A549 (cell line): Measurements from ENCODE around the gene HOATZ. TPM values are rescaled to one million over a fixed set of nuclear protein-coding genes. Genes with fewer than 3 reads are reported as not detected.

Experiments used
- ATAC-seq, 2 experiments: fragments of 200-7000 bp in 1 of 2; fragments of >200 bp in 1 of 2; cut with Nextera tagmentation in 1 of 2; cut with Tn5 transposase in 1 of 2; 3 replicates each; pipeline versions ENCODE4 v1.8.0 to v1.9.1; 2018 to 2020; ENCODE audit warnings: mild to moderate bottlenecking in 1 of 2, moderate library complexity in 1 of 2
- CTCF ChIA-PET: fragments of 300-600 bp; sonication (Branson Sonifier 250); formaldehyde crosslinking; extraction: SDS; loops from one replicate; lab custom pipeline; 2021; ENCODE audit warnings: antibody characterized with exemption, inconsistent platforms; lab: Yijun Ruan, JAX
- POLR2A ChIA-PET: fragments of 350-600 bp; formaldehyde crosslinking; extraction: SDS; loops from one replicate; lab custom pipeline; 2021; ENCODE audit warnings: antibody characterized with exemption, inconsistent platforms; lab: Yijun Ruan, JAX
- DNase-seq, 2 experiments: peaks; one replicate each; pipeline versions ENCODE4 v3.0.0 to v3.0.0-alpha.2; 2011 to 2016; ENCODE audit warnings: low read depth in 1 of 2, low spot score in 1 of 2
- FAIRE-seq: peaks from 2 replicates; lab custom pipeline; 2011; peaks lifted over from hg19 to GRCh38; lab: Jason Lieb, UNC
- H3K27ac ChIP-seq, 2 experiments: fragments of >200 bp; sonication (Bioruptor Twin); formaldehyde crosslinking; 3 replicates each; pipeline ENCODE4 v1.5.1; 2016 to 2017
- H3K4me1 ChIP-seq: fragments of >200 bp; sonication (Bioruptor Twin); formaldehyde crosslinking; 3 replicates; pipeline ENCODE4 v1.6.1; 2016
- H3K4me2 ChIP-seq: fragments of >200 bp; sonication (Bioruptor Twin); formaldehyde crosslinking; 3 replicates; pipeline ENCODE4 v1.6.1; 2016
- H3K4me3 ChIP-seq: fragments of >200 bp; sonication (Bioruptor Twin); formaldehyde crosslinking; 3 replicates; pipeline ENCODE4 v1.5.1; 2016
- H3K9me3 ChIP-seq: fragments of >200 bp; sonication (Bioruptor Twin); formaldehyde crosslinking; 3 replicates; pipeline ENCODE4 v1.6.1; 2016
- BHLHE40 ChIP-seq: IDR thresholded peaks from 2 replicates; pipeline ENCODE4 v1.6.1; 2012; ENCODE audit warnings: low read depth, low read length, inconsistent platforms
- CBX2 ChIP-seq: fragments of 200-600 bp; sonication (generic); IDR thresholded peaks from 2 replicates; pipeline ENCODE4 v1.6.1; 2016; ENCODE audit warnings: low read depth, mild to moderate bottlenecking, borderline replicate concordance
- CBX8 ChIP-seq: fragments of 200-600 bp; sonication (generic); IDR thresholded peaks from 2 replicates; pipeline ENCODE4 v1.6.1; 2016
- CHD4 ChIP-seq: fragments of 200-600 bp; sonication (generic); IDR thresholded peaks from 2 replicates; pipeline ENCODE4 v1.6.1; 2016; ENCODE audit warnings: antibody characterized with exemption, mild to moderate bottlenecking, borderline replicate concordance
- ESRRA ChIP-seq: fragments of 150-350 bp; IDR thresholded peaks from 2 replicates; pipeline ENCODE4 v1.6.1; 2014; ENCODE audit warnings: mild to moderate bottlenecking, low read length, borderline replicate concordance
- GATA3 ChIP-seq: IDR thresholded peaks from 2 replicates; pipeline ENCODE4 v1.6.1; 2012; ENCODE audit warnings: borderline replicate concordance
- HOXB5 ChIP-seq: fragments of 250-450 bp; sonication (Bioruptor Pico); IDR thresholded peaks from 2 replicates; pipeline ENCODE4 v1.5.0; 2020; ENCODE audit warnings: mild to moderate bottlenecking, moderate library complexity
- JUNB ChIP-seq: fragments of >200 bp; sonication (Bioruptor Twin); formaldehyde crosslinking; IDR thresholded peaks from 2 replicates; pipeline ENCODE4 v1.6.1; 2016
- MAZ ChIP-seq: fragments of 150-350 bp; IDR thresholded peaks from 2 replicates; pipeline ENCODE4 v1.6.1; 2014; ENCODE audit warnings: antibody characterized with exemption, low read depth, low read length, borderline replicate concordance
- MYC ChIP-seq: IDR thresholded peaks from 2 replicates; pipeline ENCODE4 v1.6.1; 2012; ENCODE audit warnings: mild to moderate bottlenecking, inconsistent platforms, low read length, improper control_type of control experiment, borderline replicate concordance
- NFE2L2 ChIP-seq: fragments of 150-350 bp; conservative IDR thresholded peaks from 2 replicates; pipeline ENCODE4 v1.6.1; 2014; ENCODE audit warnings: low read length
- NPAS2 ChIP-seq: fragments of 250-450 bp; sonication (Bioruptor Pico); IDR thresholded peaks from 2 replicates; pipeline ENCODE4 v1.8.0; 2022; ENCODE audit warnings: mild to moderate bottlenecking, moderate library complexity, borderline replicate concordance
- NR3C1 ChIP-seq: fragments of >200 bp; sonication (Bioruptor Twin); formaldehyde crosslinking; IDR thresholded peaks from 3 replicates; pipeline ENCODE4 v1.6.1; 2017
- PHF8 ChIP-seq: fragments of 200-600 bp; sonication (generic); IDR thresholded peaks from 2 replicates; pipeline ENCODE4 v1.6.1; 2016; ENCODE audit warnings: low read depth, mild to moderate bottlenecking, antibody characterized with exemption, moderate library complexity, borderline replicate concordance
- POLR2AphosphoS2 ChIP-seq: conservative IDR thresholded peaks from 2 replicates; pipeline ENCODE4 v1.6.1; 2012; ENCODE audit warnings: low read length, improper control_type of control experiment, inconsistent platforms
- RAD21 ChIP-seq, 2 experiments: fragments of >200 bp in 1 of 2; sonication (Bioruptor Twin) in 1 of 2; formaldehyde crosslinking in 1 of 2; IDR thresholded peaks in 1 of 2; conservative IDR thresholded peaks in 1 of 2; 2 replicates in 1 of 2; 3 replicates in 1 of 2; pipeline ENCODE4 v1.6.1; 2012 to 2018; ENCODE audit warnings: inconsistent platforms in 1 of 2
- RFX5 ChIP-seq: fragments of 450-650 bp; IDR thresholded peaks from 2 replicates; pipeline ENCODE4 v1.7.1; 2014; ENCODE audit warnings: antibody characterized with exemption, mild to moderate bottlenecking, moderate library complexity
- SREBF2 ChIP-seq: fragments of 450-650 bp; IDR thresholded peaks from 2 replicates; pipeline ENCODE4 v1.6.1; 2014; ENCODE audit warnings: mild to moderate bottlenecking, moderate library complexity
- TP53 ChIP-seq: fragments of 250-450 bp; sonication (Bioruptor Pico); IDR thresholded peaks from 2 replicates; pipeline ENCODE4 v1.5.0; 2021; ENCODE audit warnings: mild to moderate bottlenecking, moderate library complexity
- ZFP36 ChIP-seq: fragments of 450-650 bp; IDR thresholded peaks from 2 replicates; pipeline ENCODE4 v1.6.1; 2014; ENCODE audit warnings: borderline replicate concordance; ENCODE audit not compliant: partially characterized antibody
- WGBS: methylation state at CpG from one replicate; pipeline ENCODE4 v1.1.6; 2017; ENCODE audit errors: missing lambda C conversion rate; 5-methylcytosine and 5-hydroxymethylcytosine counted together
- polyA plus RNA-seq, 4 experiments: library from polyadenylated mRNA; depleted of rRNA in 3 of 4; stranded (reverse); fragments of >200 nt; fragmentation: RNase III in 1 of 4; extraction: RNeasy Plus Mini Kit Qiagen cat#74134 plus additional on column Dnase treatment in 1 of 4; gene quantifications; 2 replicates in 3 of 4; 3 replicates in 1 of 4; pipeline ENCODE4 v1.2.3, GENCODE V29; 2011 to 2017
- TF ChIP-seq, protein P1 (sequence below): fragments of >200 bp; sonication (Bioruptor Twin); formaldehyde crosslinking; IDR thresholded peaks from 3 replicates; pipeline ENCODE4 v1.6.1; 2016
- TF ChIP-seq, protein P2 (sequence below): fragments of 250-450 bp; sonication (Bioruptor Pico); IDR thresholded peaks from 2 replicates; pipeline ENCODE4 v1.5.0; 2020; ENCODE audit warnings: low read depth, mild to moderate bottlenecking, moderate library complexity
- TF ChIP-seq, protein P3 (sequence below): fragments of 150-350 bp; IDR thresholded peaks from 2 replicates; pipeline ENCODE4 v1.6.1; 2014; ENCODE audit warnings: low read depth, mild to moderate bottlenecking, low read length

HOATZ gene
- polyA plus RNA-seq, 2 of the 4 experiments (the other 2 are of a cell fraction) = not detected

DNA sequence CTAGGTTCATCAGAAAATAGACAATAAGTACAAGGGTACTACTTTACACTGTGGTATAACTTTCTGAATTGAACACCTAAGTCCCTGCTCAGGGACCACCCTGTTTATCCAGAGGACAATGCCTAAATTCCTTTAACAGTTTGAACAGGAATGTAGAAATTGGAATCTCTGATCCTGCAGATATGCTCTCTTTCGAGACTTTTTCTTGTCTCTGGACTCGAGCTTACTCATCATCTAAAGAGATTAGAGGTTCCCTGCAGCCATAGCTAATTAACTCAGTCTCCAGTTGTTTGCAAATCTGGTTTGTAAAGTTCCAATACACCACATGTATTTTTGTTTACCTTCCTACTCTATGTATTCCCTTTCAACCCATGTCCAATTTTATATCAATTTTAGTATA lies 1.0 kb downstream of the HOATZ start (continued):
- TF ChIP-seq CBX2 = no peak
- no peak for TF ChIP-seq NPAS2 (CRISPR knock-in tag)
- TF ChIP-seq CHD4 = no peak

DNA sequence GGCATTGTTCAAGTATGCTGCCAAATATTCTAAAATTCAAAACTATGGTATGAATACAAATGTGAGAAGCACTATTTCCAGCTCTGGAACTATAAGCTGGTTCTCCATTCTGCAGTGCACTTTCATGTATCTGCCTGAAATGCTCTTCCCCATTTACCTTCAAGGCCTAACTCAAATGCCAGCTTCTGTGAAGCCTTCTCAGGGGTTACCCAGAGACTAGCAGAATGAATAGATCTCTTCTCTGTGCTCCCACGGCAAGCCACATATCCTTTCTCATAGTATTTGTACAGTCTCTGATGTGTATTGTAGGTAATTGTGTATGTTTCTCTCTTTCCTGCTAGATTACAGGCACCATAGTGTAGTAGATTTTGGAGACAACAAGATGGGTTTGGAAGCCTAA lies 4.1 kb downstream of the HOATZ start:
- DNase-seq (no peak), ATAC-seq (no peak), FAIRE-seq (no peak)
- Histone ChIP-seq H3K27ac (no peak overlapping the region), H3K9me3 (no peaks in the 10 kb centered on the region), H3K4me1 (peaks cover 10% of the 10 kb centered on the region; the same call in 2 of the 3 replicates), H3K4me2 (no peak overlapping the region), H3K4me3 (no peak overlapping the region)
- POLR2A ChIA-PET = no interaction called here
- TF ChIP-seq PHF8 (no peak), TP53 (CRISPR knock-in tag) (no peak), RFX5 (no peak), CHD4 (no peak), HOXB5 (CRISPR knock-in tag) (no peak), ESRRA (no peak), CBX8 (no peak), SREBF2 (no peak), GATA3 (no peak), MAZ (no peak), ZFP36 (no peak), NR3C1 (no peak)
- TF ChIP-seq, protein P1, sequence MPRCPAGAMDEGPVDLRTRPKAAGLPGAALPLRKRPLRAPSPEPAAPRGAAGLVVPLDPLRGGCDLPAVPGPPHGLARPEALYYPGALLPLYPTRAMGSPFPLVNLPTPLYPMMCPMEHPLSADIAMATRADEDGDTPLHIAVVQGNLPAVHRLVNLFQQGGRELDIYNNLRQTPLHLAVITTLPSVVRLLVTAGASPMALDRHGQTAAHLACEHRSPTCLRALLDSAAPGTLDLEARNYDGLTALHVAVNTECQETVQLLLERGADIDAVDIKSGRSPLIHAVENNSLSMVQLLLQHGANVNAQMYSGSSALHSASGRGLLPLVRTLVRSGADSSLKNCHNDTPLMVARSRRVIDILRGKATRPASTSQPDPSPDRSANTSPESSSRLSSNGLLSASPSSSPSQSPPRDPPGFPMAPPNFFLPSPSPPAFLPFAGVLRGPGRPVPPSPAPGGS = no peak
- TF ChIP-seq, protein P2, sequence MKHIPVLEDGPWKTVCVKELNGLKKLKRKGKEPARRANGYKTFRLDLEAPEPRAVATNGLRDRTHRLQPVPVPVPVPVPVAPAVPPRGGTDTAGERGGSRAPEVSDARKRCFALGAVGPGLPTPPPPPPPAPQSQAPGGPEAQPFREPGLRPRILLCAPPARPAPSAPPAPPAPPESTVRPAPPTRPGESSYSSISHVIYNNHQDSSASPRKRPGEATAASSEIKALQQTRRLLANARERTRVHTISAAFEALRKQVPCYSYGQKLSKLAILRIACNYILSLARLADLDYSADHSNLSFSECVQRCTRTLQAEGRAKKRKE (CRISPR knock-in tag) = no peak
- CTCF ChIA-PET = no interaction called here
- WGBS = 21% methylated on average over 1 of the region's 1 CpG

DNA sequence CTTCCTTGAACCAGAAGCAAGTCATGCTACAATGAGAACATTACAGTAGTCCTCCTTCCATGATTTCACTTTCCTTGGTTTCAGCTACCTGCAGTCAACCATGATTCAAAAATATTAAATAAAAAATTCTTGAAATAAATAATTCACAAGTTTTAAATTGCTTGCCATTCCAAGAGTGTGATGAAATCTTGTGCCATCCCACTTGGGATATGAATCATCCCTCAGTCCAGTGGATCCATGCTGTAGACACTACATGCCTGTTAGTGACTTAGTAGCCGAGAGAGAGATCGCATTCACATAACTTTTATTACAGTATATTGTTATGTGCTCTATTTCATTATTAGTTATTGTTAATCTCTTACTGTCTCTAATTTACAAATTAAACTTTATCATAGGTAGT lies 6.0 kb downstream of the HOATZ start:
- TF ChIP-seq NPAS2 (CRISPR knock-in tag) (no peak), BHLHE40 (no peak), RFX5 (no peak), NFE2L2 (no peak), POLR2AphosphoS2 (no peak), RAD21 (conservative IDR thresholded peaks at IDR 0.05 in 1 of 2, IDR thresholded peaks at IDR 0.05 in 1 of 2) (no peak), MYC (no peak), JUNB (no peak), MAZ (no peak), CBX2 (no peak)
- TF ChIP-seq, protein P1 = no peak
- TF ChIP-seq, protein P3, sequence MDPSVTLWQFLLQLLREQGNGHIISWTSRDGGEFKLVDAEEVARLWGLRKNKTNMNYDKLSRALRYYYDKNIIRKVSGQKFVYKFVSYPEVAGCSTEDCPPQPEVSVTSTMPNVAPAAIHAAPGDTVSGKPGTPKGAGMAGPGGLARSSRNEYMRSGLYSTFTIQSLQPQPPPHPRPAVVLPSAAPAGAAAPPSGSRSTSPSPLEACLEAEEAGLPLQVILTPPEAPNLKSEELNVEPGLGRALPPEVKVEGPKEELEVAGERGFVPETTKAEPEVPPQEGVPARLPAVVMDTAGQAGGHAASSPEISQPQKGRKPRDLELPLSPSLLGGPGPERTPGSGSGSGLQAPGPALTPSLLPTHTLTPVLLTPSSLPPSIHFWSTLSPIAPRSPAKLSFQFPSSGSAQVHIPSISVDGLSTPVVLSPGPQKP = no peak
- Histone ChIP-seq H3K4me1 (peaks cover 10% of the 10 kb centered on the region; the same call in 2 of the 3 replicates), H3K4me2 (peak overlapping the region; percentile 19; the same call in 2 of the 3 replicates), H3K27ac (peak overlapping the region in 1 of 2 experiments; percentile 57; a peak in 1 of 6 replicates), H3K4me3 (no peak overlapping the region), H3K9me3 (no peaks in the 10 kb centered on the region)
- FAIRE-seq = no peak
- WGBS = 78% methylated on average over 2 of the region's 2 CpGs
- no peak for ATAC-seq
- DNase-seq = no peak
- ChIA-PET POLR2A (no interaction called here), CTCF (no interaction called here)
